ENCODE results near the gene SMIM26. TPM values are rescaled to one million over a fixed set of nuclear protein-coding genes. Genes with fewer than 3 reads are reported as not detected.
"Not testable (repeated sequence)": the region's sequence is repeated elsewhere in the genome, so short reads cannot be mapped to it uniquely, and the experiment has no call there.

SMIM26 gene, protein sequence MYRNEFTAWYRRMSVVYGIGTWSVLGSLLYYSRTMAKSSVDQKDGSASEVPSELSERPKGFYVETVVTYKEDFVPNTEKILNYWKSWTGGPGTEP
- 122 TPM for polyA plus RNA-seq (2012; ENCODE audit: missing spikeins)

DNA sequence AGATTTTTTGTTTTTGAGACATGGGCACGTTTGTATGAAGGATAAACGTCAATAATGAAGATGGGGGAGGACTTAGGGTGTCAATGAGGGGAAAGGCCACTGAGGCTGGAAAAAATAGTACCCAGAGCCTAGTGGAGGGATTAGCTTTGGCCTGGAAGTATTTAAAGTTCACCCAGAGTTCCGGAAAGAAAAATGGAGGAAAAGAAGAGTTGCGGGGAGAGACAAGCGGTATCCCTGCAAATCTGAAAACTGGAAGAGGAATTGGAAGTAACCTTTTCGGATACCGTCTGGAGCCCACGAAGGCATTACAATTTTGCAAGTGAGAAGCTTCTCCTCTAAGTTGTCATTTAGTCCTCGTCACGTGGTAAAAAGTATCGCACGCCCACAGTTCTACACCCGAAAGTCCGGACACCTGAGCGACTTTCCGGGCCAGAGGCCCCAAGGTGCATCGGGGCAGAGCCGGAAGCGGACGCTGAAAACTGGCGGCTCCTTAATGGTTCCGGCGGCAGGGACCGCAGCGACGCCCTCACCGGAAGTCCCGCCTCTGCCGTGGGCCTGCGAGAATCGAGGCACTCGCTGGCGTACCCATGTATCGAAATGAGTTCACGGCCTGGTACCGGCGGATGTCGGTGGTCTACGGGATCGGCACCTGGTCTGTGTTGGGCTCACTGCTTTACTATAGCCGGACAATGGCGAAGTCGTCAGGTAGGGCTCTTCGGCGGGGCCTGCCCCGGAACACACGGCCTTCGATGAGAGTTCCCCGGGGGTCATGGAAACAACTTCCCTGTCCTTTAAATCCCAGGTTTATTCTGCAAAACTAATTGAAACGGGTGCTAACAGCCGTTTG is at the start of gene SMIM26:
Gene SMIM26 (plus strand): TSS at position 541 of the 847 bp plus-strand sequence. CDS start 47 bp downstream, at position 588.
- FAIRE-seq (peak; percentile 92), DNase-seq (ENCODE audit: insufficient read length) (peak; percentile 88)
- peak; percentile 91 for TF ChIP-seq POLR2A (IDR thresholded peaks at IDR 0.05; ENCODE audit: low read depth, low read length)
- TF ChIP-seq POLR2AphosphoS5 (IDR thresholded peaks at IDR 0.05; ENCODE audit: low read depth, low read length): peak; percentile 92
- TF ChIP-seq TAF1 (IDR thresholded peaks at IDR 0.05; ENCODE audit: borderline replicate concordance, low read depth, low read length): peak; percentile 48; the same call in 1 of the 2 replicates

DNA sequence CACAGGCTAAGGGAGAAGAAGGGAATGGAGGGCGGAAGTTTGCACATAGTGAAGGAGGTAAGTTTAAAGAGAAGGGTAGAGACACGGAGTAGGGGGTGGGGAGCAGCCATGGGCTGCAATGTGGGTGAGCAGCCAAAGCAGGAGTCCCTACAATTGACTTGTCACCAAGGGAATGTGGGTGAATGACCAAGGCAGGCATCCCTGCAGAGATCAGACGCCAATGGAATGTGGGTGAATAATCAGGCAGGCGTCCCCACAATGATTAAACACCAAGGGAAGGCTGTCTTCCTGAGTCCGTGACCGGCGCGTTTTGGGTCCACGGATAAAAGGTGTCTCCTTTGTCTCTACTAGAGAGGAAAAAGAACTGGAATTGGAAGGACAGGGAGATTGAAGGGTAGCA is 45.2 kb upstream of the SMIM26 start:
- not testable (repeated sequence) for DNase-seq (ENCODE audit: insufficient read length); FAIRE-seq

DNA sequence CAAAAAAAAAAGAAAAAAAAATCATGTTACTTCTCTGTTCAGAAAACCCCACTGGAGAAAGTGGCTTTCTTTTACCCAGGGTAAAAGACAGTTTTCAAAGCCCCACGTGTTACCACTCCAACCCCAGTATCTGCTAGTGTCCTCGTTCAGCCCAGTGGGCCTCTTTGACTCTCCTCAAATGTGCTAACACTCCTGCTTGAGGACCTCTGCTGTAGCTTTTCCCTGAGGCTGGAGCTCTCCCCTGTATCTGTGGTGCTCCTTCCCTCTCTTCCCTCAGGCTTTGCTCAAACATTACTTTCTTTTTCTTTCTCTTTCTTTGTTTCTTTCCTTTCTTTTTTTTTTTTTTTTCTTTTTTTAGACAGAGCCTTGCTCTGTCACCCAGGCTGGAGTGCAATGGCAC is 44.2 kb upstream of the SMIM26 start:
- DNase-seq (ENCODE audit: insufficient read length) (no peak), FAIRE-seq (no peak)
- no peak for TF ChIP-seq POLR2AphosphoS5 (IDR thresholded peaks at IDR 0.05; ENCODE audit: low read depth, low read length)
- TF ChIP-seq POLR2A (IDR thresholded peaks at IDR 0.05; ENCODE audit: low read depth, low read length): no peak
- TF ChIP-seq TAF1 (IDR thresholded peaks at IDR 0.05; ENCODE audit: borderline replicate concordance, low read depth, low read length): no peak

DNA sequence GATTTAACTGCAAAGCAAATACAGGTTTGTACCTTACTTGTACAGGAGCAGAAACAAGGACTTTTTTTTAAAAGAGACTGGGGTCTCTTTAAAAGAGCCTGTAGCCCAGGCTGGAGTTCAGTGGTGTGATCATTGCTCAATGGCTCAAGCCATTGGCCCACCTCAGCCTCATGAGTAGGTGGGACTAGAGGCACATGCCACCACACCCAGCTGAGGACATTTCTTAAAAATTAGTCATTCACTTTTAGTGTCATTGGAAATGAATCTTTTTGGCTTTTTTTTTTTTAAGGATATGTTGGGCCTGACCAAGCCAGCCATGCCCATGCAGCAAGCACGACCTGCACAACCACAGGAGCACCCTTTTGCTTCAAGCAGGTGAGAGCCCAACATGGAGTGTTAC is 42.6 kb upstream of the SMIM26 start:
- no peak for TF ChIP-seq POLR2A (IDR thresholded peaks at IDR 0.05; ENCODE audit: low read depth, low read length)
- no peak for TF ChIP-seq POLR2AphosphoS5 (IDR thresholded peaks at IDR 0.05; ENCODE audit: low read depth, low read length)
- TF ChIP-seq TAF1 (IDR thresholded peaks at IDR 0.05; ENCODE audit: borderline replicate concordance, low read depth, low read length): no peak
- DNase-seq (ENCODE audit: insufficient read length): no peak
- no peak for FAIRE-seq

DNA sequence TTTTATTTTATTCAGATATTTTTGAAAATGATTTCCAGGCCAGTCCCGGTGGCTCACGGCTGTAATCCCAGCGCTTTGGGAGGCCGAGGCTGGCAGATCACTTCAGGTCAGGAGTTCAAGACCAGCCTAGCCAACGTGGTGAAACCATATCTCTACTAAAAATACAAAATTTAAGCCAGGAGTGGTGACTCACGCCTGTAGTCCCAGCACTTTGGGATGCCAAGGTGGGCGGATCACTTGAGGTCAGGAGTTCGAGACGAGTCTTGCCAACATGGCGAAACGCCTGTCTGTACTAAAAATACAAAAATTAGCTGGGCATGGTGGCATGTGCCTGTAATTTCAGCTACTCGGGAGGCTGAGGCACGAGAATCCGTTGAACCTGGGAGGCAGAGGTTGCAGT is 40.5 kb upstream of the SMIM26 start:
- DNase-seq (ENCODE audit: insufficient read length): not testable (repeated sequence)

DNA sequence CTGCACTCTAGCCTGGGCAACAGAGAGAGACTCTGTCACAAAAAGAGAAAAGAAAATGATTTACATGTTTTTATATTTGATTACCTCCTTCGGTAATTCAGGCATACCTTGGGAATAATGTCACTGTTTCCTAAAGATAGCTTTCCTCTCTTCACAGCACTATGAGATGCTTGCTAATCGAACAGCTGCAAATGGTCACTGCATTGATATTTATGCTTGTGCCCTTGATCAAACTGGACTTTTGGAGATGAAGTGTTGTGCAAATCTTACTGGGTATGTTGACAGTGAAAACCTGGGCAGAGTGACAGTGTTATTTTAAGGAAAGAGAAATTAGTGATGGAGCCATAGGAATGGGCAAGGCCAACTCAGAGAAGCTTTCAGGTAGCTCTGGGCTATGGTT is 39.9 kb upstream of the SMIM26 start:
- FAIRE-seq (no peak), DNase-seq (ENCODE audit: insufficient read length) (no peak)
- TF ChIP-seq POLR2AphosphoS5 (IDR thresholded peaks at IDR 0.05; ENCODE audit: low read depth, low read length): no peak
- TF ChIP-seq POLR2A (IDR thresholded peaks at IDR 0.05; ENCODE audit: low read depth, low read length): no peak
- TF ChIP-seq TAF1 (IDR thresholded peaks at IDR 0.05; ENCODE audit: borderline replicate concordance, low read depth, low read length): no peak

More for the DNA sequence above, 40.5 kb upstream of the SMIM26 start:
- not testable (repeated sequence) for FAIRE-seq

DNA sequence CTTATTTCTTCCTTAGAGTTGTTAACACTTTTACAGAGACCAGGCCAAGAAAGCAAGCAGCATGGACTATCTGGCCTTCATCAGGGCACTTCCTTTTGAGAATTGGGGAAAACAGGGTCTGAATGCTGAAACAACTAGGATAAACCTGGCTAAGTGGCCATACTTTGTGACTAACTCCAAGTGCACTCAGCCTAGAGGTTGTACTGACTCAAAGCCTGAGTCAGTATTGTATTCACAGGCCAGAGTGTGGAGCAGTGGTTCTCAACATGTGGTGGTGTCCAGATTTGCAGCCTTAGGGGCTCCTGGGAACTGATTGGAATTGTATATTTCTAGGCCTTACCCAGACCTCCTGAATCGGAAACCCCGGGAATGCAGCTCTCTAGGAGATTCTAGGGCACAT is 39.4 kb upstream of the SMIM26 start:
- DNase-seq (ENCODE audit: insufficient read length) (no peak), FAIRE-seq (no peak)
- TF ChIP-seq POLR2A (IDR thresholded peaks at IDR 0.05; ENCODE audit: low read depth, low read length) (no peak), POLR2AphosphoS5 (IDR thresholded peaks at IDR 0.05; ENCODE audit: low read depth, low read length) (no peak), TAF1 (IDR thresholded peaks at IDR 0.05; ENCODE audit: borderline replicate concordance, low read depth, low read length) (no peak)

DNA sequence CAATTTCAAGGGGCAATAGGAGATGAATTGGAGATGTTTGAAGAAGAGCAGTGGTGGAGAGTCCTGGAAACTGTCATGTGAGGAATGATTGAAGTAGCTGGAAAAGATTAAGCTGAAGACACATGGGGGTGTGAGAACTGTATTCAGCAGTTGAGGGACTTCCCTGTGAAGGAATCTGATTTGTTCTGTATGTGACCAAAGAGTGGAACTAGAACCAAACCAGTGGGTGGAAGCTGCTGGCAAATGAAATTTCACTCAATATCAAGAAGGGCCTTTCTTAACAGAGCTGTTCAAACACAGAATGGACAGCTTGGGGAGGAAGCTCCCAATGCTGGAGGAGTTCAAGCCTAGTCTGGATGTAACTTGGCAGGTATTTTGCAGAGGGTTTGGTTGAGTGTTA is 38.2 kb upstream of the SMIM26 start:
- DNase-seq (ENCODE audit: insufficient read length) (no peak), FAIRE-seq (no peak)
- no peak for TF ChIP-seq TAF1 (IDR thresholded peaks at IDR 0.05; ENCODE audit: borderline replicate concordance, low read depth, low read length)
- TF ChIP-seq POLR2A (IDR thresholded peaks at IDR 0.05; ENCODE audit: low read depth, low read length): no peak
- no peak for TF ChIP-seq POLR2AphosphoS5 (IDR thresholded peaks at IDR 0.05; ENCODE audit: low read depth, low read length)

DNA sequence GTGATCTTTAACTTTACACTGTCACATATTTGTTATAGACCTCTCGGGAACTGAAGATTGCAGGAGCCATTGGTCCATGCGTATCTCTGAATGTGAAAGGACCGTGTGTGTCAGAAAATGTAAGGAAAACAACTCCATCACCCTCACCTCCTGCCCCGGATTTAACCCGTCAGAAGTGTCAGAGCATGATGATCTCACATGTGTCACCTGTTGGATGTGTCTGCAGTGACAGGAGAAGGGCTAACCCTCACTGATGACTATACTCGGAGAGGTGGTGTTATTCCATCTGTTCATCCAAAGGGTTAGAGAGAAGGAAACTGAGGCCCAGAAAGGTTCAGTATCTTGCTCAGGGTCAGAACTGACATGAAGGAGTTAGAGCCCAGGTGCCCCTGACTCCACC is 34.6 kb upstream of the SMIM26 start:
- TF ChIP-seq TAF1 (IDR thresholded peaks at IDR 0.05; ENCODE audit: borderline replicate concordance, low read depth, low read length) (no peak), POLR2AphosphoS5 (IDR thresholded peaks at IDR 0.05; ENCODE audit: low read depth, low read length) (no peak)
- no peak for DNase-seq (ENCODE audit: insufficient read length)
- no peak for FAIRE-seq

DNA sequence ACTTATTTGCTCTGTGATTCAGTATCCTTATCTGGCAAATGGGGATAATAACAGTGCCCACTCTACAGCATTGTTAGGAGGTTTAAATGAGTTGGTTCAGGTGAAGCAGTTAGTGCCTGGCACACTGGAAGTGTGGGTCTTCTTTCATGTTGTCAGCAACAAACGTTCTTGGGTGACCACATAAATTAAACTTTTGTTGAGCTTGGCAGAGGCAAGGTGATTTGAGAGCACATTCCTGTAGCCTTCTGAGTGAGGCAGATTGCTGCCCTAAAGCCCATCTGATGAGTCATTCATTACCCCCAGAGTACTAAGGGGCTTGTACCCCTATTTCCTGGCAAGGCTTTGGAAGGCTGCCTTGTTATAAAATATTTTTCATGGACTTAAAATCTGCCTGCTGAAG is 33.7 kb upstream of the SMIM26 start:
- no peak for DNase-seq (ENCODE audit: insufficient read length)
- TF ChIP-seq TAF1 (IDR thresholded peaks at IDR 0.05; ENCODE audit: borderline replicate concordance, low read depth, low read length) (no peak), POLR2A (IDR thresholded peaks at IDR 0.05; ENCODE audit: low read depth, low read length) (no peak), POLR2AphosphoS5 (IDR thresholded peaks at IDR 0.05; ENCODE audit: low read depth, low read length) (no peak)
- FAIRE-seq: no peak

DNA sequence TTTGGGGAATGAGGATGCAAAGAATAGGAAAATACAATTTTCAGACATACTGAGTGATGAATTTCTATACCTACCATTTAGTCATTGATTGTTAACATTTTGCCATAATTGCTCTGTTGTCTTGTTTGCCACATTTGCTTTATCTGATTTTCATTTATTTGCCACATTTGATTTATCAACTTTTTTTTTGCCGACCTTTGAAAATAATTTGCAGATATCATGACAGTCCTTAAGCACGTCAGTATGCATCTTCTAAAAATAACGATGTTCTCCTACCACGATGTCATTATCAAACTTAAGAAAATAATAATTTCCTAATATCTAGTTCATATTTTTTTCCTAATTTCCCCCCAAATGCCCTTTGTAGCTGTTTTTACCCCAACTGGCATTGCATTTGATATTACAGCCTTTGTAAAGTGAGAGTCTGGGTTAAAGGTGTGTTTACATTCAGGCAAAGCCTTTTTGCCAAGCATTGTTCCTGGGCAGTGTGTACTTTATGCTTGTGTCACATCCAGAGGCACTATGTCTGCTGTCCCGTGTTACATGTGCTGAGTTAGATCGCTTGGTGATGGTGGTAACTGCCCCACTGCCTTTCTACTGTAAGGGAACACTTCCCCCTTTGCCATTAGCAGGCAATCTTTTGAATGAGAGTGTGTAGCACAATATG is 33.1 kb upstream of the SMIM26 start:
- DNase-seq (ENCODE audit: insufficient read length): no peak
- TF ChIP-seq POLR2A (IDR thresholded peaks at IDR 0.05; ENCODE audit: low read depth, low read length): no peak
- no peak for TF ChIP-seq TAF1 (IDR thresholded peaks at IDR 0.05; ENCODE audit: borderline replicate concordance, low read depth, low read length)
- no peak for TF ChIP-seq POLR2AphosphoS5 (IDR thresholded peaks at IDR 0.05; ENCODE audit: low read depth, low read length)
- no peak for FAIRE-seq

DNA sequence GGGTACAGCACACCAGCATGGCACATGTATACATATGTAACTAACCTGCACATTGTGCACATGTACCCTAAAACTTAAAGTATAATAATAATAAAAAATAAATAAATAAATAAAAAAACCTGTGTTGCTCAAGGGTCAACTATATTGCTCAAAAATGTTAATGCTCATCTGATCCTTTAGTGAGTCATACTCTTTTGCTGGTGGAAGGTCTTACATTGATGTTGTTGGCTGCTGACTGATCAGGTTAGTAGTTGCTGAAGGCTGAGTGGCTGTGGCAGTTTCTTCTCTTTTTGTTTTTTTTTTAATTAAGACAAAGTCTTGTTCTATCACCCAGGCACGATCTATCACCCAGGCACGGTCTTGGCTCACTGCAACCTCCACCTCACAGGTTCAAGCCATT is 29.6 kb upstream of the SMIM26 start:
- DNase-seq (ENCODE audit: insufficient read length) (no peak), FAIRE-seq (no peak)
- no peak for TF ChIP-seq POLR2AphosphoS5 (IDR thresholded peaks at IDR 0.05; ENCODE audit: low read depth, low read length)
- no peak for TF ChIP-seq TAF1 (IDR thresholded peaks at IDR 0.05; ENCODE audit: borderline replicate concordance, low read depth, low read length)
- no peak for TF ChIP-seq POLR2A (IDR thresholded peaks at IDR 0.05; ENCODE audit: low read depth, low read length)

All from GM12892 (cell line).